SK-N-SH treated with all-trans-retinoic acid at 6 μM for 48 hours (cell line): ENCODE results near the gene CEPT1.
A peak's percentile ranks its signal among the peaks of the same experiment; 100 is the strongest.

Experiments used
- ATAC-seq: fragments of 200-7000 bp; cut with Tn5 transposase; 3 replicates; pipeline ENCODE4 v1.9.1; 2020; ENCODE audit warnings: mild to moderate bottlenecking, moderate library complexity
- ARNTL ChIP-seq: fragments of 450-650 bp; formaldehyde crosslinking; IDR thresholded peaks from 2 replicates; pipeline ENCODE4 v1.5.0; 2020; ENCODE audit warnings: low read depth, mild to moderate bottlenecking, moderate library complexity, borderline replicate concordance
- CREB5 ChIP-seq: fragments of 250-450 bp; sonication (Bioruptor Pico); IDR thresholded peaks from 2 replicates; pipeline ENCODE4 v1.5.1; 2020; ENCODE audit warnings: low read depth, mild to moderate bottlenecking, moderate library complexity
- CSDC2 ChIP-seq: fragments of 250-450 bp; sonication (Bioruptor Pico); IDR thresholded peaks from 2 replicates; pipeline ENCODE4 v1.5.0; 2020; ENCODE audit warnings: mild to moderate bottlenecking, moderate library complexity
- CSRNP3 ChIP-seq: fragments of 250-450 bp; sonication (Bioruptor Pico); IDR thresholded peaks from 2 replicates; pipeline ENCODE4 v1.5.1; 2021; ENCODE audit warnings: mild to moderate bottlenecking, moderate library complexity
- GLIS3 ChIP-seq: fragments of 250-450 bp; sonication (Bioruptor Pico); IDR thresholded peaks from 2 replicates; pipeline ENCODE4 v1.5.0; 2020; ENCODE audit warnings: mild to moderate bottlenecking, moderate library complexity
- ISL1 ChIP-seq: fragments of 250-450 bp; sonication (Bioruptor Pico); IDR thresholded peaks from 2 replicates; pipeline ENCODE4 v2.1.2; 2022; ENCODE audit warnings: mild to moderate bottlenecking, moderate library complexity
- OSR1 ChIP-seq: fragments of 250-450 bp; sonication (Bioruptor Pico); IDR thresholded peaks from 2 replicates; pipeline ENCODE4 v1.8.0; 2022; ENCODE audit warnings: moderate library complexity, mild to moderate bottlenecking, inconsistent platforms
- PATZ1 ChIP-seq: fragments of 250-450 bp; sonication (Bioruptor Pico); IDR thresholded peaks from 2 replicates; pipeline ENCODE4 v1.8.0; 2020; ENCODE audit warnings: mild to moderate bottlenecking, moderate library complexity, borderline replicate concordance
- PPARA ChIP-seq: fragments of 250-450 bp; sonication (Bioruptor Pico); IDR thresholded peaks from 2 replicates; pipeline ENCODE4 v1.5.0; 2020; ENCODE audit warnings: mild to moderate bottlenecking, borderline replicate concordance
- RARB ChIP-seq: fragments of 250-450 bp; sonication (Bioruptor Pico); IDR thresholded peaks from 2 replicates; pipeline ENCODE4 v1.8.0; 2021; ENCODE audit warnings: mild to moderate bottlenecking, moderate library complexity
- SNAI2 ChIP-seq: fragments of 250-450 bp; sonication (Bioruptor Pico); IDR thresholded peaks from 2 replicates; pipeline ENCODE4 v1.5.0; 2020; ENCODE audit warnings: mild to moderate bottlenecking, moderate library complexity
- TCF4 ChIP-seq: fragments of 250-450 bp; sonication (Bioruptor Pico); IDR thresholded peaks from 2 replicates; pipeline ENCODE4 v1.8.0; 2021; ENCODE audit warnings: mild to moderate bottlenecking, moderate library complexity, borderline replicate concordance
- TSHZ2 ChIP-seq: fragments of 250-450 bp; sonication (Bioruptor Pico); IDR thresholded peaks from 2 replicates; pipeline ENCODE4 v1.5.0; 2020; ENCODE audit warnings: mild to moderate bottlenecking, moderate library complexity
- ZC3H10 ChIP-seq: fragments of 250-450 bp; sonication (Bioruptor Pico); IDR thresholded peaks from 2 replicates; pipeline ENCODE4 v1.5.1; 2021; ENCODE audit warnings: mild to moderate bottlenecking, moderate library complexity
- ZFP3 ChIP-seq: fragments of 250-450 bp; sonication (Bioruptor Pico); IDR thresholded peaks from 2 replicates; pipeline ENCODE4 v1.5.0; 2020; ENCODE audit warnings: mild to moderate bottlenecking, moderate library complexity
- ZFP30 ChIP-seq: fragments of 450-650 bp; formaldehyde crosslinking; IDR thresholded peaks from 2 replicates; pipeline ENCODE4 v1.5.0; 2022; ENCODE audit warnings: mild to moderate bottlenecking, moderate library complexity
- ZNF8 ChIP-seq: fragments of 450-650 bp; formaldehyde crosslinking; IDR thresholded peaks from 2 replicates; pipeline ENCODE4 v1.5.0; 2020; ENCODE audit warnings: mild to moderate bottlenecking, moderate library complexity
- TF ChIP-seq, protein P1 (sequence below): fragments of 250-450 bp; sonication (Bioruptor Pico); IDR thresholded peaks from 2 replicates; pipeline ENCODE4 v1.8.0; 2021; ENCODE audit warnings: low read depth, mild to moderate bottlenecking, moderate library complexity, borderline replicate concordance

CEPT1 gene

GRCh38 chr1:111227434-111227833 is 87.4 kb downstream of the CEPT1 start, which contains the start of gene CHI3L2:
TSS of gene CHI3L2 (plus strand) at chr1:111227713. CDS start at chr1:111227730, 17 bp downstream.
- TF ChIP-seq TSHZ2 (CRISPR knock-in tag): no peak
- no peak for TF ChIP-seq ZFP30
- TF ChIP-seq TCF4 (CRISPR knock-in tag): no peak
- TF ChIP-seq CREB5: no peak
- TF ChIP-seq CSDC2 (CRISPR knock-in tag): no peak
- no peak for TF ChIP-seq GLIS3 (CRISPR knock-in tag)
- TF ChIP-seq ARNTL (CRISPR knock-in tag): no peak
- TF ChIP-seq, all 23 proteins: peak for 0
- ATAC-seq: no peak

DNA sequence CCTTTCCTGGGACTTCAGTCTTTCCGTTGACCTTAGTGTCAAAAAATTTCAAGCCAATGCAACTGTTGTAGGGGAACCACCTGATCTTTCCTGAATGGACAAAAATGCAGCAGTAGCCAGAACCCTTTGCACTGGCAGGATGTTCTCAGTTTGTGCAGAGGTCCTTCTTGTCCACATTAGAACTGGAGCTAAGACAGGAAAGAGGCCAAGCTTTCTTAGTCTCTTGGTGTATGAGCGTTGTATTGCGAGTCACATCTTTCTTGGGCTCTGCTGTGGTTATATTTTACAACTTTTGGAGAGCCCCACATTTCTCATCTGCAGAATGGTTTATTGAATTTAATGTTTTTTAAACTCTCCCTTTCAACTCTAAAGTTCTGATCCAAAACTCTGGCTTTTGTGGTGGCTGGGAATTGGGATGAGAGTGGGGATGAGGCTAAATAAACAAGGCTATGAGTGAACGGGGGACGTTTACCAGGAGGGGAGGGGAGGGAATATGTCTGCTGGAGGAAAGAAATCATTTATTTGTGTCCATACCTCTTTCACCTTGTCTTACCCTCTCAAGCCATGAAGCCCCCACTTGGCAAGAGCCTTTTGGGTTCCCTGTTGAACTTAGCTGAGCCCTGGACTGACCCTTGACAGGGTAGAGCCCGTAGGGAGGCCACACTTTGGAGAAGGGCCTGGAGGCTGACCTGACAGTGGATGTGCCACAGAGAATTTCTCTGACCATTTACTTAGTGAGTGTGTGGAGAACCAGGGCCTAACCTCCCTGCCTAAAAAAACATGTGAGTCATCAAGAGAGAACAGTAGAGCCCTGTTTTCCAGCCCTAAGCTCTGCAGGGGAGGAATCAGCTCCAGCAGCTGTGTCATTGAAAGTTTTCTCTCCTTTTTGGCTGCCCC is 88.1 kb downstream of the CEPT1 start:
- peak; percentile 93 for ATAC-seq
- TF ChIP-seq ZNF8 (CRISPR knock-in tag) (no peak), ISL1 (CRISPR knock-in tag) (peak; percentile 24; the same call in 1 of the 2 replicates)

DNA sequence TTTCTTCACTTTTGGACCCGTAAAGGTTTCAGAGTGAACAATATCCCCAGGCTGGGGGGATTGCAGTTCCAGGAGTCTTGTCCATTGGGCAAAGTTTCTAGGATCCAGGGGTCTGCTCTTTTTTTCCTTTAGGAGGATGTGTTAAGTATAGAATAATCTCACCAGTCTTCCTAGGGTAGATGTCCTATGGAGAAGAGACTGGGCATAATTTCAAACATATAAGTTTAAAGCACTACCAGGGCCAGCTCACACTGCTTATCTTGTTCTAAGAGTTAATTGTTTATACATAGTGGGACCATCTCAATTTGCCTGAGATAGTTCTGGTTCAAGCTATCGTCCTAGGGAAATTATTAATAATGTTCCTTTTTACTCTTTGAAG is 88.7 kb downstream of the CEPT1 start:
- ATAC-seq: peak; percentile 21; the same call in 1 of the 3 replicates
- TF ChIP-seq CSRNP3 (CRISPR knock-in tag) (no peak), TSHZ2 (CRISPR knock-in tag) (no peak), PPARA (CRISPR knock-in tag) (no peak)
- TF ChIP-seq, protein P1, sequence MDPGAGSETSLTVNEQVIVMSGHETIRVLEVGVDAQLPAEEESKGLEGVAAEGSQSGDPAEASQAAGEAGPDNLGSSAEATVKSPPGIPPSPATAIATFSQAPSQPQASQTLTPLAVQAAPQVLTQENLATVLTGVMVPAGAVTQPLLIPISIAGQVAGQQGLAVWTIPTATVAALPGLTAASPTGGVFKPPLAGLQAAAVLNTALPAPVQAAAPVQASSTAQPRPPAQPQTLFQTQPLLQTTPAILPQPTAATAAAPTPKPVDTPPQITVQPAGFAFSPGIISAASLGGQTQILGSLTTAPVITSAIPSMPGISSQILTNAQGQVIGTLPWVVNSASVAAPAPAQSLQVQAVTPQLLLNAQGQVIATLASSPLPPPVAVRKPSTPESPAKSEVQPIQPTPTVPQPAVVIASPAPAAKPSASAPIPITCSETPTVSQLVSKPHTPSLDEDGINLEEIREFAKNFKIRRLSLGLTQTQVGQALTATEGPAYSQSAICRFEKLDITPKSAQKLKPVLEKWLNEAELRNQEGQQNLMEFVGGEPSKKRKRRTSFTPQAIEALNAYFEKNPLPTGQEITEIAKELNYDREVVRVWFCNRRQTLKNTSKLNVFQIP (CRISPR knock-in tag): no peak
- TF ChIP-seq, all 23 proteins: peak for 0

GRCh38 chr1:111232134-111232533 is 92.1 kb downstream of the CEPT1 start:
- ATAC-seq: no peak
- no peak for TF ChIP-seq TCF4 (CRISPR knock-in tag)
- no peak for TF ChIP-seq PPARA (CRISPR knock-in tag)
- TF ChIP-seq SNAI2 (CRISPR knock-in tag): no peak
- TF ChIP-seq CSDC2 (CRISPR knock-in tag): no peak
- TF ChIP-seq OSR1: no peak
- TF ChIP-seq ZNF8 (CRISPR knock-in tag): no peak
- no peak for TF ChIP-seq GLIS3 (CRISPR knock-in tag)
- no peak for TF ChIP-seq ZFP3 (CRISPR knock-in tag)
- TF ChIP-seq RARB (CRISPR knock-in tag): no peak
- no peak for TF ChIP-seq ZC3H10 (CRISPR knock-in tag)
- TF ChIP-seq CSRNP3 (CRISPR knock-in tag): no peak
- no peak for TF ChIP-seq PATZ1 (CRISPR knock-in tag)
- TF ChIP-seq CREB5: no peak
